ENCODE measurements around the gene COG7. TPM values are rescaled to one million over a fixed set of nuclear protein-coding genes. Genes with fewer than 3 reads are reported as not detected.

Gene COG7
- total and polyA plus RNA-seq, 2 donors (not counting 3 experiments of a cell fraction or from before 2014, with no cell fraction given) = 24.1 to 42.0 TPM

DNA sequence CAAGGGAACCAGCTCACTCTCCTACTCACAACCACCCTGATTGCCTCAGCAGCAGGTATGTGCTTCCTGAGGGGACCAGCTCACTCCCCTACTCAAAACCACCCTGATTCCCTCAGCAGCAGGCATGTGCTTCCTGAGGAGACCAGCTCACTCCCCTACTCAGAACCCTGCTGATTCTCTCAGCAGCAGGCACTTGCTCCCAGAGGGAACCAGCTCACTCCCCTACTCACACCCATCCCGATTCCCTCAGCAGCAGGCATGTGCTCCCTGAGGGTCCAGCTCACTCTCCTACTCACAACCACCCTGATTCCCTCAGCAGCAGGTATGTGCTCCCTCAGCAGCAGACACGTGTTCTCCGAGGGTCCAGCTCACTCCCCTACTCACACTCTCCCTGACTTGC lies 26.1 kb upstream of the COG7 start:
- Histone ChIP-seq H3K9ac (replicated peaks; ENCODE audit: extremely low read depth, insufficient read depth, low read length) (no peak overlapping the region), H3K9me1 (replicated peaks; ENCODE audit: control insufficient read depth, extremely low read depth, insufficient read depth, low read length) (no peaks in the 10 kb centered on the region), H3K79me2 (ENCODE audit: control insufficient read depth, insufficient read depth, low read length) (no peaks in the 10 kb centered on the region), H3K27ac (ENCODE audit: insufficient read depth, low read depth, low read length) (no peak overlapping the region), H3K9me3 (replicated peaks; ENCODE audit: control insufficient read depth, insufficient read depth, low read length) (no peaks in the 10 kb centered on the region), H3K36me3 (ENCODE audit: control insufficient read depth in 2 of 2, extremely low read depth in 1 of 2, insufficient read depth in 2 of 2, low read length in 2 of 2) (peaks cover 13 to 45% of the 10 kb centered on the region in 2 experiments), H4K20me1 (replicated peaks; ENCODE audit: control insufficient read depth, extremely low read depth, insufficient read depth, low read length) (no peaks in the 10 kb centered on the region), H3K27me3 (ENCODE audit: control insufficient read depth in 2 of 2, insufficient read depth in 2 of 2, low read length in 2 of 2) (no peaks in the 10 kb centered on the region), H3K4me3 (replicated peaks in 1 of 3; ENCODE audit: insufficient read depth in 1 of 3, low read depth in 1 of 3, low read length in 3 of 3) (no peak overlapping the region), H2AFZ (ENCODE audit: low read depth, low read length) (no peak overlapping the region), H3K4me1 (ENCODE audit: control insufficient read depth, extremely low read depth, insufficient read depth, low read length) (no peaks in the 10 kb centered on the region), H3K4me2 (ENCODE audit: insufficient read depth, low read length) (no peak overlapping the region)
- ChIA-PET CTCF (interaction anchor here (1.1 to 2.1 kb wide), 2 partner anchors 13 to 21 kb away, joined by 3 to 5 read pairs; no protein-coding TSS in a partner anchor), POLR2A (no interaction called here)
- no peak for DNase-seq (ENCODE audit: low read depth, low spot score)
- dilution Hi-C loops (cut with MboI; ENCODE audit: extremely low pct_ligation_motif_present, low sequenced_read_pairs) (no loop called here), intact Hi-C loops (cut with micrococcal nuclease) (no loop called here)
- TF ChIP-seq POLR2AphosphoS5 (IDR thresholded peaks at IDR 0.05; ENCODE audit: insufficient read depth, low read depth, low read length) (no peak), MYC (IDR thresholded peaks at IDR 0.05; ENCODE audit: low read depth, low read length) (no peak), CTCF (IDR thresholded peaks at IDR 0.05; ENCODE audit: extremely low read depth in 1 of 2, insufficient read depth in 1 of 2, low read depth in 1 of 2, low read length in 2 of 2) (no peak), JUN (IDR thresholded peaks at IDR 0.05; ENCODE audit: borderline replicate concordance, insufficient read depth, insufficient read length, low read depth) (no peak), POLR2A (IDR thresholded peaks at IDR 0.05; ENCODE audit: low read depth, low read length) (no peak), FOS (IDR thresholded peaks at IDR 0.05; ENCODE audit: borderline replicate concordance, insufficient read depth, low read length) (no peak), EZH2 (IDR thresholded peaks at IDR 0.05; ENCODE audit: borderline replicate concordance, low read depth, low read length, severe bottlenecking) (no peak), GATA2 (IDR thresholded peaks at IDR 0.05; ENCODE audit: insufficient read depth, insufficient read length, low read depth, low read length) (no peak)
- TF ChIP-seq, protein P1, sequence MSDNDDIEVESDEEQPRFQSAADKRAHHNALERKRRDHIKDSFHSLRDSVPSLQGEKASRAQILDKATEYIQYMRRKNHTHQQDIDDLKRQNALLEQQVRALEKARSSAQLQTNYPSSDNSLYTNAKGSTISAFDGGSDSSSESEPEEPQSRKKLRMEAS (IDR thresholded peaks at IDR 0.05; ENCODE audit: insufficient read depth, insufficient read length) = no peak
- no TSS peak for BruUV-seq (replicated peaks)
- FAIRE-seq = no peak
